KMS-11 (cell line): ENCODE results near the gene R3HDM2.

ENCODE experiments used
- H2AFZ ChIP-seq: fragments of 200-600 bp; sonication (generic); 2 replicates; pipeline ENCODE4 v1.6.1; 2016; ENCODE audit warnings: antibody characterized with exemption, mixed run types, low read depth
- H3K27ac ChIP-seq: fragments of 200-600 bp; sonication (generic); 2 replicates; pipeline ENCODE4 v1.6.1; 2016; ENCODE audit warnings: mild to moderate bottlenecking, mixed run types
- H3K27me3 ChIP-seq: fragments of 200-600 bp; sonication (generic); 2 replicates; pipeline ENCODE4 v1.6.1; 2017; ENCODE audit warnings: mild to moderate bottlenecking, low read depth, mixed run types, moderate library complexity; ENCODE audit not compliant: insufficient read depth
- H3K36me3 ChIP-seq: fragments of 200-600 bp; sonication (generic); 2 replicates; pipeline ENCODE4 v1.6.1; 2017; ENCODE audit warnings: mild to moderate bottlenecking, mixed run types; ENCODE audit not compliant: insufficient read depth
- H3K4me1 ChIP-seq: fragments of 200-600 bp; sonication (generic); 2 replicates; pipeline ENCODE4 v1.6.1; 2016; ENCODE audit warnings: mild to moderate bottlenecking, low read depth, mixed run types; ENCODE audit not compliant: poor library complexity, severe bottlenecking
- H3K4me2 ChIP-seq: fragments of 200-600 bp; sonication (generic); 2 replicates; pipeline ENCODE4 v1.7.0; 2016; ENCODE audit warnings: mild to moderate bottlenecking, mixed run types
- H3K4me3 ChIP-seq: fragments of 200-600 bp; sonication (generic); IDR thresholded peaks from 2 replicates; pipeline ENCODE4 v1.6.1; 2017; ENCODE audit warnings: low read depth, low read length, mixed read lengths; ENCODE audit not compliant: insufficient read depth
- H3K79me2 ChIP-seq: fragments of 200-600 bp; sonication (generic); 2 replicates; pipeline ENCODE4 v1.6.1; 2016; ENCODE audit warnings: low read depth, mixed run types; ENCODE audit not compliant: insufficient read depth
- H3K9ac ChIP-seq: fragments of 200-600 bp; sonication (generic); 2 replicates; pipeline ENCODE4 v1.6.1; 2016; ENCODE audit warnings: mild to moderate bottlenecking, mixed run types
- H4K20me1 ChIP-seq: fragments of 200-600 bp; sonication (generic); 2 replicates; pipeline ENCODE4 v1.6.1; 2016; ENCODE audit warnings: mild to moderate bottlenecking, mixed run types; ENCODE audit not compliant: insufficient read depth
- CTCF ChIP-seq: fragments of 200-600 bp; sonication (generic); conservative IDR thresholded peaks from 2 replicates; pipeline ENCODE4 v1.6.1; 2017; ENCODE audit warnings: low read depth, mild to moderate bottlenecking, antibody characterized with exemption, low read length, moderate library complexity, mixed read lengths

Gene R3HDM2

GRCh38 chr12:57223191-57224165, 207.4 kb downstream of the R3HDM2 start:
- no peak overlapping the region for H2AFZ ChIP-seq
- H3K4me2 ChIP-seq = no peak overlapping the region
- no peaks in the 10 kb centered on the region for H3K36me3 ChIP-seq
- no peaks in the 10 kb centered on the region for H4K20me1 ChIP-seq
- H3K9ac ChIP-seq = no peak overlapping the region
- peaks cover 3% of the 10 kb centered on the region for H3K4me1 ChIP-seq
- H3K27ac ChIP-seq = no peak overlapping the region
- no peak overlapping the region for H3K4me3 ChIP-seq
- TF ChIP-seq CTCF = no peak
- no peaks in the 10 kb centered on the region for H3K79me2 ChIP-seq
- H3K27me3 ChIP-seq = peaks cover 47% of the 10 kb centered on the region

GRCh38 chr12:57222286-57223190, 208.3 kb downstream of the R3HDM2 start:
- H3K36me3 ChIP-seq = no peaks in the 10 kb centered on the region
- TF ChIP-seq CTCF = no peak
- no peak overlapping the region for H3K4me2 ChIP-seq
- no peak overlapping the region for H2AFZ ChIP-seq
- H3K4me1 ChIP-seq = peaks cover 2% of the 10 kb centered on the region
- no peaks in the 10 kb centered on the region for H3K79me2 ChIP-seq
- H3K9ac ChIP-seq = no peak overlapping the region
- peaks cover 57% of the 10 kb centered on the region for H3K27me3 ChIP-seq
- H3K4me3 ChIP-seq = no peak overlapping the region
- no peak overlapping the region for H3K27ac ChIP-seq
- H4K20me1 ChIP-seq = no peaks in the 10 kb centered on the region

GRCh38 chr12:57221169-57221917, 209.5 kb downstream of the R3HDM2 start:
- H3K4me3 ChIP-seq = no peak overlapping the region
- H3K4me2 ChIP-seq = no peak overlapping the region
- peaks cover 67% of the 10 kb centered on the region for H3K27me3 ChIP-seq
- H4K20me1 ChIP-seq = no peaks in the 10 kb centered on the region
- no peaks in the 10 kb centered on the region for H3K36me3 ChIP-seq
- peaks cover 8% of the 10 kb centered on the region for H3K4me1 ChIP-seq
- H3K9ac ChIP-seq = no peak overlapping the region
- H3K27ac ChIP-seq = no peak overlapping the region
- no peaks in the 10 kb centered on the region for H3K79me2 ChIP-seq
- TF ChIP-seq CTCF = no peak
- H2AFZ ChIP-seq = no peak overlapping the region

GRCh38 chr12:57220770-57221168, 210.1 kb downstream of the R3HDM2 start:
- no peaks in the 10 kb centered on the region for H3K79me2 ChIP-seq
- H3K27me3 ChIP-seq = peaks cover 72% of the 10 kb centered on the region
- peaks cover 11% of the 10 kb centered on the region for H3K4me1 ChIP-seq
- H3K9ac ChIP-seq = no peak overlapping the region
- no peak overlapping the region for H3K4me3 ChIP-seq
- no peak overlapping the region for H2AFZ ChIP-seq
- no peak overlapping the region for H3K27ac ChIP-seq
- H3K4me2 ChIP-seq = no peak overlapping the region
- no peaks in the 10 kb centered on the region for H3K36me3 ChIP-seq
- no peaks in the 10 kb centered on the region for H4K20me1 ChIP-seq
- no peak for TF ChIP-seq CTCF
